ENCODE measurements around the gene NFATC1. TPM values are rescaled to one million over a fixed set of nuclear protein-coding genes. Genes with fewer than 3 reads are reported as not detected.

Gene NFATC1
- total RNA-seq, 5 donors from 2014 or later (not counting 1 experiment from before 2014, with no cell fraction given) = 58.1 to 108 (median 66.0) TPM

- H3K27ac ChIP-seq (ENCODE audit: low read length) = no peak overlapping the region
- H3K27me3 ChIP-seq (replicated peaks in 1 of 2; ENCODE audit: control insufficient read depth in 2 of 2, extremely low read depth in 1 of 2, insufficient read depth in 2 of 2, low read length in 1 of 2) = no peaks in the 10 kb centered on the region
- peaks cover 8% of the 10 kb centered on the region for H3K36me3 Mint-ChIP-seq
- H3K27me3 Mint-ChIP-seq = no peaks in the 10 kb centered on the region
- peaks cover 0 to 7% of the 10 kb centered on the region in 2 experiments for H3K4me1 ChIP-seq (ENCODE audit: control insufficient read depth in 1 of 2, extremely low read depth in 1 of 2, insufficient read depth in 2 of 2, low read length in 2 of 2)
- peaks cover 3 to 6% (median 4%) of the 10 kb centered on the region in 3 donors for H3K4me1 Mint-ChIP-seq
- DNase-seq (no peak), ATAC-seq (replicated peaks in 1 of 4) (no peak)
- no peak overlapping the region for H3K27ac Mint-ChIP-seq
- H3K9me3 ChIP-seq = no peaks in the 10 kb centered on the region
- H3K4me3 ChIP-seq (ENCODE audit: control insufficient read depth in 1 of 2, extremely low read depth in 1 of 2, low read length in 1 of 2) = no peak overlapping the region
- H3K4me3 Mint-ChIP-seq = no peak overlapping the region
- H3K9me3 Mint-ChIP-seq = no peaks in the 10 kb centered on the region
- CTCF ChIA-PET = no interaction called here
- peaks cover 21 to 33% of the 10 kb centered on the region in 2 donors for H3K36me3 ChIP-seq (ENCODE audit: control insufficient read depth in 2 of 2, extremely low read depth in 1 of 2, insufficient read depth in 1 of 2, low read length in 1 of 2)
- POLR2A ChIA-PET = no interaction called here
- 95% methylated on average over 5 of the region's 15 CpGs for WGBS (ENCODE audit: insufficient coverage)
These were observed 88.3 kb downstream of the NFATC1 start for GRCh38 chr18:79483971-79484491.

GRCh38 chr18:79484661-79485621 lies 89.2 kb downstream of the NFATC1 start:
- ChIA-PET POLR2A (no interaction called here), CTCF (no interaction called here)
- Mint-ChIP-seq H3K27me3 (no peaks in the 10 kb centered on the region), H3K4me1 (peaks cover 0 to 3% (median 2%) of the 10 kb centered on the region in 3 donors), H3K4me3 (no peak overlapping the region), H3K36me3 (peaks cover 2% of the 10 kb centered on the region), H3K9me3 (no peaks in the 10 kb centered on the region), H3K27ac (no peak overlapping the region)
- H3K36me3 ChIP-seq (ENCODE audit: control insufficient read depth in 2 of 2, extremely low read depth in 1 of 2, insufficient read depth in 1 of 2, low read length in 1 of 2) = peaks cover 12 to 33% of the 10 kb centered on the region in 2 donors
- no peaks in the 10 kb centered on the region for H3K9me3 ChIP-seq
- peaks cover 0 to 3% of the 10 kb centered on the region in 2 experiments for H3K4me1 ChIP-seq (ENCODE audit: control insufficient read depth in 1 of 2, extremely low read depth in 1 of 2, insufficient read depth in 2 of 2, low read length in 2 of 2)
- no peak overlapping the region for H3K27ac ChIP-seq (ENCODE audit: low read length)
- 90% methylated on average over 39 of the region's 50 CpGs for WGBS (ENCODE audit: insufficient coverage)
- ATAC-seq (replicated peaks in 1 of 4) (no peak), DNase-seq (no peak)
- H3K27me3 ChIP-seq (replicated peaks in 1 of 2; ENCODE audit: control insufficient read depth in 2 of 2, extremely low read depth in 1 of 2, insufficient read depth in 2 of 2, low read length in 1 of 2) = no peaks in the 10 kb centered on the region
- H3K4me3 ChIP-seq (ENCODE audit: control insufficient read depth in 1 of 2, extremely low read depth in 1 of 2, low read length in 1 of 2) = no peak overlapping the region

- Histone ChIP-seq H3K36me3 (ENCODE audit: control insufficient read depth in 2 of 2, extremely low read depth in 1 of 2, insufficient read depth in 1 of 2, low read length in 1 of 2) (peaks cover 8 to 33% of the 10 kb centered on the region in 2 donors), H3K4me3 (ENCODE audit: control insufficient read depth in 1 of 2, extremely low read depth in 1 of 2, low read length in 1 of 2) (no peak overlapping the region), H3K27me3 (replicated peaks in 1 of 2; ENCODE audit: control insufficient read depth in 2 of 2, extremely low read depth in 1 of 2, insufficient read depth in 2 of 2, low read length in 1 of 2) (no peaks in the 10 kb centered on the region), H3K9me3 (no peaks in the 10 kb centered on the region), H3K27ac (ENCODE audit: low read length) (no peak overlapping the region), H3K4me1 (ENCODE audit: control insufficient read depth in 1 of 2, extremely low read depth in 1 of 2, insufficient read depth in 2 of 2, low read length in 2 of 2) (peaks cover 0 to 7% of the 10 kb centered on the region in 2 experiments)
- H3K9me3 Mint-ChIP-seq = no peaks in the 10 kb centered on the region
- ChIA-PET CTCF (no interaction called here), POLR2A (no interaction called here)
- no peak for ATAC-seq (replicated peaks in 1 of 4)
- 91% methylated on average over 14 of the region's 16 CpGs for WGBS (ENCODE audit: insufficient coverage)
- no peak overlapping the region for H3K4me3 Mint-ChIP-seq
- no peak for DNase-seq
- no peak overlapping the region for H3K27ac Mint-ChIP-seq
- H3K27me3 Mint-ChIP-seq = no peaks in the 10 kb centered on the region
- peaks cover 2 to 8% (median 4%) of the 10 kb centered on the region in 3 donors for H3K4me1 Mint-ChIP-seq
- H3K36me3 Mint-ChIP-seq = peaks cover 2% of the 10 kb centered on the region
These were observed 90.1 kb downstream of the NFATC1 start for GRCh38 chr18:79485788-79486355.

GRCh38 chr18:79486356-79487182 lies 90.8 kb downstream of the NFATC1 start:
- POLR2A ChIA-PET = no interaction called here
- Histone ChIP-seq H3K27ac (ENCODE audit: low read length) (no peak overlapping the region), H3K27me3 (replicated peaks in 1 of 2; ENCODE audit: control insufficient read depth in 2 of 2, extremely low read depth in 1 of 2, insufficient read depth in 2 of 2, low read length in 1 of 2) (no peaks in the 10 kb centered on the region), H3K9me3 (no peaks in the 10 kb centered on the region), H3K36me3 (ENCODE audit: control insufficient read depth in 2 of 2, extremely low read depth in 1 of 2, insufficient read depth in 1 of 2, low read length in 1 of 2) (peaks cover 7 to 33% of the 10 kb centered on the region in 2 donors), H3K4me3 (ENCODE audit: control insufficient read depth in 1 of 2, extremely low read depth in 1 of 2, low read length in 1 of 2) (no peak overlapping the region), H3K4me1 (ENCODE audit: control insufficient read depth in 1 of 2, extremely low read depth in 1 of 2, insufficient read depth in 2 of 2, low read length in 2 of 2) (peaks cover 0 to 10% of the 10 kb centered on the region in 2 experiments)
- CTCF ChIA-PET = no interaction called here
- Mint-ChIP-seq H3K27me3 (no peaks in the 10 kb centered on the region), H3K4me3 (no peak overlapping the region), H3K36me3 (peaks cover 6% of the 10 kb centered on the region), H3K4me1 (peaks cover 8 to 15% (median 10%) of the 10 kb centered on the region in 3 donors), H3K27ac (no peak overlapping the region), H3K9me3 (no peaks in the 10 kb centered on the region)
- DNase-seq (no peak), ATAC-seq (replicated peaks in 1 of 4) (no peak)
- WGBS (ENCODE audit: insufficient coverage) = 96% methylated on average over 67 of the region's 69 CpGs

- no peak overlapping the region for H3K4me3 Mint-ChIP-seq
- 93% methylated on average over 41 of the region's 42 CpGs for WGBS (ENCODE audit: insufficient coverage)
These were observed 91.6 kb downstream of the NFATC1 start for GRCh38 chr18:79487183-79487800.

More at GRCh38 chr18:79487183-79487800, 91.6 kb downstream of the NFATC1 start:
- POLR2A ChIA-PET = no interaction called here
- Mint-ChIP-seq H3K9me3 (no peaks in the 10 kb centered on the region), H3K4me1 (peaks cover 15 to 21% (median 16%) of the 10 kb centered on the region in 3 donors), H3K36me3 (peaks cover 12% of the 10 kb centered on the region), H3K27me3 (no peaks in the 10 kb centered on the region), H3K27ac (no peak overlapping the region)
- Histone ChIP-seq H3K4me3 (ENCODE audit: control insufficient read depth in 1 of 2, extremely low read depth in 1 of 2, low read length in 1 of 2) (no peak overlapping the region), H3K36me3 (ENCODE audit: control insufficient read depth in 2 of 2, extremely low read depth in 1 of 2, insufficient read depth in 1 of 2, low read length in 1 of 2) (peaks cover 7 to 33% of the 10 kb centered on the region in 2 donors), H3K27me3 (replicated peaks in 1 of 2; ENCODE audit: control insufficient read depth in 2 of 2, extremely low read depth in 1 of 2, insufficient read depth in 2 of 2, low read length in 1 of 2) (no peaks in the 10 kb centered on the region), H3K4me1 (ENCODE audit: control insufficient read depth in 1 of 2, extremely low read depth in 1 of 2, insufficient read depth in 2 of 2, low read length in 2 of 2) (peaks cover 0 to 17% of the 10 kb centered on the region in 2 experiments), H3K27ac (ENCODE audit: low read length) (no peak overlapping the region), H3K9me3 (no peaks in the 10 kb centered on the region)
- CTCF ChIA-PET = no interaction called here
- DNase-seq = no peak
- no peak for ATAC-seq (replicated peaks in 1 of 4)
